NCI-H510A (cell line): ENCODE data around the gene ZFAND5.

Source experiments
- DNase-seq: peaks from one replicate; lab custom pipeline; 2025; lab: John Stamatoyannopoulos, UW

The ZFAND5 gene

GRCh38 chr9:72364679-72365524 lies at the start of gene ZFAND5:
Gene ZFAND5 (minus strand): TSS chr9:72365208. CDS start chr9:72360778, 4,430 bp downstream.
- DNase-seq, result peak; percentile 97

GRCh38 chr9:72412483-72413040 lies 47.6 kb upstream of the ZFAND5 start:
- no peak for DNase-seq

- no peak for DNase-seq
Observed at GRCh38 chr9:72410214-72410613, 45.2 kb upstream of the ZFAND5 start.

GRCh38 chr9:72407114-72407513 lies 42.1 kb upstream of the ZFAND5 start:
- DNase-seq, result no peak

GRCh38 chr9:72402744-72403143 lies 37.7 kb upstream of the ZFAND5 start:
- no peak for DNase-seq

GRCh38 chr9:72401396-72401795 lies 36.4 kb upstream of the ZFAND5 start:
- no peak for DNase-seq

- DNase-seq, result no peak
Observed at GRCh38 chr9:72400866-72401265, 35.9 kb upstream of the ZFAND5 start.

GRCh38 chr9:72399391-72399790 lies 34.4 kb upstream of the ZFAND5 start:
- no peak for DNase-seq

GRCh38 chr9:72396247-72397091 lies 31.5 kb upstream of the ZFAND5 start:
- no peak for DNase-seq

GRCh38 chr9:72394066-72394465 lies 29.1 kb upstream of the ZFAND5 start:
- no peak for DNase-seq

- DNase-seq, result no peak
Observed at GRCh38 chr9:72390907-72391306, 25.9 kb upstream of the ZFAND5 start.

GRCh38 chr9:72386186-72386585 lies 21.2 kb upstream of the ZFAND5 start:
- no peak for DNase-seq

- DNase-seq, result no peak
Observed at GRCh38 chr9:72384710-72385485, 19.9 kb upstream of the ZFAND5 start.

GRCh38 chr9:72383978-72384709 lies 19.1 kb upstream of the ZFAND5 start:
- DNase-seq, result no peak

GRCh38 chr9:72382405-72382804 lies 17.4 kb upstream of the ZFAND5 start:
- no peak for DNase-seq

GRCh38 chr9:72377041-72377440 lies 12.0 kb upstream of the ZFAND5 start:
- no peak for DNase-seq

- no peak for DNase-seq
Observed at GRCh38 chr9:72371151-72371550, 6.1 kb upstream of the ZFAND5 start.

GRCh38 chr9:72365525-72366256 lies 683 bp upstream of the ZFAND5 start:
- DNase-seq, result peak; percentile 80

- DNase-seq, result peak; percentile 25
Observed at GRCh38 chr9:72363908-72364678, 915 bp downstream of the ZFAND5 start.

- no peak for DNase-seq
Observed at GRCh38 chr9:72363236-72363635, 1.8 kb downstream of the ZFAND5 start.
